MM.1S (cell line): ENCODE data around the gene ADCY4.

Experiments used
- EZH2phosphoT487 ChIP-seq: fragments of 300-600 bp; sonication (generic); IDR thresholded peaks from 2 replicates; pipeline ENCODE4 v1.6.1; 2018; ENCODE audit warnings: antibody characterized with exemption, low read length
- TF ChIP-seq, protein P1 (sequence below): fragments of 300-600 bp; sonication (generic); IDR thresholded peaks from 2 replicates; pipeline ENCODE4 v1.5.1; 2016; ENCODE audit warnings: antibody characterized with exemption, low read length, mixed read lengths

GRCh38 chr14:24382064-24382371, 47.1 kb upstream of the ADCY4 start:
- TF ChIP-seq, protein P1, sequence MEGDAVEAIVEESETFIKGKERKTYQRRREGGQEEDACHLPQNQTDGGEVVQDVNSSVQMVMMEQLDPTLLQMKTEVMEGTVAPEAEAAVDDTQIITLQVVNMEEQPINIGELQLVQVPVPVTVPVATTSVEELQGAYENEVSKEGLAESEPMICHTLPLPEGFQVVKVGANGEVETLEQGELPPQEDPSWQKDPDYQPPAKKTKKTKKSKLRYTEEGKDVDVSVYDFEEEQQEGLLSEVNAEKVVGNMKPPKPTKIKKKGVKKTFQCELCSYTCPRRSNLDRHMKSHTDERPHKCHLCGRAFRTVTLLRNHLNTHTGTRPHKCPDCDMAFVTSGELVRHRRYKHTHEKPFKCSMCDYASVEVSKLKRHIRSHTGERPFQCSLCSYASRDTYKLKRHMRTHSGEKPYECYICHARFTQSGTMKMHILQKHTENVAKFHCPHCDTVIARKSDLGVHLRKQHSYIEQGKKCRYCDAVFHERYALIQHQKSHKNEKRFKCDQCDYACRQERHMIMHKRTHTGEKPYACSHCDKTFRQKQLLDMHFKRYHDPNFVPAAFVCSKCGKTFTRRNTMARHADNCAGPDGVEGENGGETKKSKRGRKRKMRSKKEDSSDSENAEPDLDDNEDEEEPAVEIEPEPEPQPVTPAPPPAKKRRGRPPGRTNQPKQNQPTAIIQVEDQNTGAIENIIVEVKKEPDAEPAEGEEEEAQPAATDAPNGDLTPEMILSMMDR: no peak
- TF ChIP-seq EZH2phosphoT487: no peak
